HepG2 (cell line): Measurements from ENCODE around the gene EPB41L2. TPM values are rescaled to one million over a fixed set of nuclear protein-coding genes. Genes with fewer than 3 reads are reported as not detected.

Experiments
- ARID5B ChIP-seq: IDR thresholded peaks from 2 replicates; pipeline ENCODE4 v1.4.0; 2020; ENCODE audit warnings: mild to moderate bottlenecking, missing genetic modification reagents
- ASH2L ChIP-seq: fragments of 300-600, 200-600 bp; sonication (generic); IDR thresholded peaks from 2 replicates; pipeline ENCODE4 v1.7.0; 2017; ENCODE audit warnings: low read depth, mild to moderate bottlenecking, moderate library complexity, mixed read lengths, low read length; ENCODE audit not compliant: insufficient read length
- ATF3 ChIP-seq: sonication (generic); formaldehyde crosslinking; IDR thresholded peaks from 2 replicates; pipeline ENCODE4 v1.4.0; 2020; ENCODE audit warnings: missing genetic modification reagents
- BRF2 ChIP-seq: sonication (generic); formaldehyde crosslinking; IDR thresholded peaks from 2 replicates; pipeline ENCODE4 v1.8.1; 2022; ENCODE audit warnings: mild to moderate bottlenecking, missing genetic modification reagents
- CREM ChIP-seq, 2 experiments: sonication (generic) in 1 of 2; formaldehyde crosslinking in 1 of 2; IDR thresholded peaks; 2 replicates each; pipeline versions ENCODE4 v1.4.0 to v1.6.1; 2016 to 2020; ENCODE audit warnings: antibody characterized with exemption in 1 of 2, mild to moderate bottlenecking in 1 of 2, missing genetic modification reagents in 1 of 2
- ELF3 ChIP-seq: IDR thresholded peaks from 2 replicates; pipeline ENCODE4 v1.6.1; 2016; ENCODE audit warnings: missing genetic modification reagents, missing compliant biosample characterization
- FUBP1 ChIP-seq: sonication (generic); formaldehyde crosslinking; IDR thresholded peaks from 2 replicates; pipeline ENCODE4 v1.5.1; 2020; ENCODE audit warnings: missing genetic modification reagents, mild to moderate bottlenecking, borderline replicate concordance
- GTF3A ChIP-seq: sonication (generic); formaldehyde crosslinking; conservative IDR thresholded peaks from 2 replicates; pipeline ENCODE4 v1.4.0; 2020; ENCODE audit warnings: mild to moderate bottlenecking, missing genetic modification reagents
- HCFC1 ChIP-seq: fragments of 150-350 bp; IDR thresholded peaks from 2 replicates; pipeline ENCODE4 v1.6.1; 2014; ENCODE audit warnings: low read depth, low read length
- KAT8 ChIP-seq: IDR thresholded peaks from 2 replicates; pipeline ENCODE4 v1.6.1; 2016; ENCODE audit warnings: missing genetic modification reagents, missing compliant biosample characterization
- NFATC3 ChIP-seq: sonication (generic); formaldehyde crosslinking; IDR thresholded peaks from 2 replicates; pipeline ENCODE4 v1.5.1; 2020; ENCODE audit warnings: mild to moderate bottlenecking, missing genetic modification reagents
- PHF20 ChIP-seq: sonication (generic); formaldehyde crosslinking; IDR thresholded peaks from 2 replicates; pipeline ENCODE4 v1.5.0; 2020; ENCODE audit warnings: mild to moderate bottlenecking, missing genetic modification reagents
- POGZ ChIP-seq: sonication (generic); formaldehyde crosslinking; IDR thresholded peaks from 2 replicates; pipeline ENCODE4 v1.4.0; 2020; ENCODE audit warnings: mild to moderate bottlenecking, missing genetic modification reagents
- POLR2AphosphoS5 ChIP-seq: IDR thresholded peaks from 2 replicates; pipeline ENCODE4 v1.6.1; 2012; ENCODE audit warnings: low read depth, low read length
- POLR2G ChIP-seq: fragments of 200-400 bp; formaldehyde crosslinking; IDR thresholded peaks from 2 replicates; pipeline ENCODE4 v1.6.1; 2018; ENCODE audit warnings: mild to moderate bottlenecking, low read depth, low read length, moderate library complexity
- ZNF136 ChIP-seq: sonication (generic); formaldehyde crosslinking; IDR thresholded peaks from 2 replicates; pipeline ENCODE4 v1.8.1; 2022; ENCODE audit warnings: low read depth, mild to moderate bottlenecking, moderate library complexity, missing genetic modification reagents
- ZNF292 ChIP-seq: sonication (generic); formaldehyde crosslinking; IDR thresholded peaks from 2 replicates; pipeline ENCODE4 v1.8.1; 2022; ENCODE audit warnings: mild to moderate bottlenecking, low read depth, missing genetic modification reagents, borderline replicate concordance
- ZNF784 ChIP-seq: sonication (generic); formaldehyde crosslinking; IDR thresholded peaks from 2 replicates; pipeline ENCODE4 v1.5.1; 2020; ENCODE audit warnings: missing genetic modification reagents, mild to moderate bottlenecking, borderline replicate concordance
- ZSCAN21 ChIP-seq: sonication (generic); formaldehyde crosslinking; IDR thresholded peaks from 2 replicates; pipeline ENCODE4 v1.8.0; 2022; ENCODE audit warnings: mild to moderate bottlenecking, missing genetic modification reagents, moderate library complexity, borderline replicate concordance
- ZSCAN9 ChIP-seq: IDR thresholded peaks from 2 replicates; pipeline ENCODE4 v1.6.1; 2016; ENCODE audit warnings: borderline replicate concordance
- ZZZ3 ChIP-seq: sonication (generic); formaldehyde crosslinking; IDR thresholded peaks from 2 replicates; pipeline ENCODE4 v1.4.0; 2020; ENCODE audit warnings: missing genetic modification reagents, mild to moderate bottlenecking, borderline replicate concordance
- polyA plus RNA-seq, 8 experiments: library from polyadenylated mRNA; depleted of rRNA in 3 of 8; stranded (reverse) in 7 of 8; unstranded in 1 of 8; fragments of >200 nt; fragmentation: Illumina TruSeq in 4 of 8; extraction: Trizol in 4 of 8; gene quantifications; 2 replicates each; pipeline versions ENCODE4 v1.2.1 to v1.2.3, GENCODE V29; 2011 to 2016; ENCODE audit warnings: low read depth in 4 of 8, missing spikeins in 1 of 8, mixed read lengths in 1 of 8; ENCODE audit not compliant: insufficient read depth in 1 of 8
- total RNA-seq, 5 experiments: library from RNA; depleted of rRNA; stranded (reverse); fragments of >200 nt; fragmentation: Illumina TruSeq; extraction: Trizol; gene quantifications; 2 replicates each; pipeline ENCODE4 v1.2.3, GENCODE V29; 2016; ENCODE audit warnings: low read depth in 1 of 5

The EPB41L2 gene
- total and polyA plus RNA-seq, 2 of the 13 experiments (the other 11 are each of a cell fraction or from before 2014, with no cell fraction given), result 41.7 to 56.4 TPM

- TF ChIP-seq FUBP1 (CRISPR knock-in tag) (0 out of 2 replicates have a peak, but pooled peaks have one; percentile 61), POLR2G (peak; percentile 66), GTF3A (CRISPR knock-in tag) (no peak), ZSCAN21 (CRISPR knock-in tag) (no peak), HCFC1 (no peak), ZNF136 (CRISPR knock-in tag) (0 out of 2 replicates have a peak, but pooled peaks have one; percentile 79), KAT8 (CRISPR knock-in tag) (peak; percentile 55; the same call in 1 of the 2 replicates), ELF3 (CRISPR knock-in tag) (peak; percentile 41; the same call in 1 of the 2 replicates), PHF20 (CRISPR knock-in tag) (no peak), ARID5B (CRISPR knock-in tag) (peak; percentile 28; the same call in 1 of the 2 replicates), ZNF784 (0 out of 2 replicates have a peak, but pooled peaks have one; percentile 66), ATF3 (CRISPR knock-in tag) (no peak), NFATC3 (CRISPR knock-in tag) (no peak), POLR2AphosphoS5 (peak; percentile 39; the same call in 1 of the 2 replicates), POGZ (peak; percentile 31; the same call in 1 of the 2 replicates), ZSCAN9 (CRISPR knock-in tag) (peak; percentile 20; the same call in 1 of the 2 replicates), ZZZ3 (CRISPR knock-in tag) (no peak), ASH2L (peak; percentile 71), ZNF292 (CRISPR knock-in tag) (peak; percentile 72; the same call in 1 of the 2 replicates), BRF2 (CRISPR knock-in tag) (no peak), CREM (IDR thresholded peaks at IDR 0.05) (0 out of 2 replicates have a peak, but pooled peaks have one; percentile 10), CREM (CRISPR knock-in tag; IDR thresholded peaks at IDR 0.05) (no peak)
Observed at GRCh38 chr6:131061041-131061750, 1.8 kb downstream of the EPB41L2 start (continued).
